H7 (cell line): ENCODE results near the gene TMEM135. TPM values are rescaled to one million over a fixed set of nuclear protein-coding genes. Genes with fewer than 3 reads are reported as not detected.
"Not testable (repeated sequence)": the region's sequence is repeated elsewhere in the genome, so short reads cannot be mapped to it uniquely, and the experiment has no call there.

ENCODE experiments used
- DNase-seq: peaks from one replicate; pipeline ENCODE4 v3.0.0; 2012
- H3K27me3 ChIP-seq: 2 replicates; pipeline ENCODE4 v1.6.0; 2011; ENCODE audit warnings: mild to moderate bottlenecking, low read length; ENCODE audit not compliant: control insufficient read depth, insufficient read depth
- H3K36me3 ChIP-seq: replicated peaks from 2 replicates; pipeline ENCODE4 v1.5.1; 2011; ENCODE audit warnings: low read length; ENCODE audit not compliant: control insufficient read depth, insufficient read depth
- H3K4me3 ChIP-seq: 2 replicates; pipeline ENCODE4 v1.5.1; 2011; ENCODE audit warnings: low read depth, mild to moderate bottlenecking, control low read depth, low read length, moderate library complexity; ENCODE audit not compliant: insufficient read depth
- total RNA-seq: library from RNA; depleted of rRNA; stranded (reverse); fragments of >200 nt; shearing (Covaris generic); gene quantifications from 2 replicates; pipeline ENCODE4 v1.2.3, GENCODE V29; 2014

Gene TMEM135
- total RNA-seq, 1 experiment from 2014 or later, result 27.9 TPM

DNA sequence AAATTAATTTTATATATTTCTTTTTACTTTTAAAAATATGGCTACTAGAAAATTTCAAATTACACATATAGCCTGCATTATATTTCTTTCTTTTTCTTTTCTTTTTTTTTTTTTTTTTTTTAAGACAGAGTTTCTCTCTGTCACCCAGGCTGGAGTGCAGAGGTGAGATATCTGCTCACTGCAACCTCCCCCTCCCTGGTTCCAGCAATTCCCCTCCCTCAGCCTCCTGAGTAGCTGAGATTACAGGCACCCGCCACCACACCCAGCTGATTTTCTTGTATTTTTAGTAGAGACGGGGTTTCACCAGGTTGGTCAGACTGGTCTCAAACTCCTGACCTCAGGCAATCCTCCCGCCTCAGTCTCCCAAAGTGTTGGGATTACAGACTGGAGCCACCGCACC lies 234.2 kb downstream of the TMEM135 start:
- not testable (repeated sequence) for H3K36me3 ChIP-seq, H3K4me3 ChIP-seq, DNase-seq, H3K27me3 ChIP-seq

DNA sequence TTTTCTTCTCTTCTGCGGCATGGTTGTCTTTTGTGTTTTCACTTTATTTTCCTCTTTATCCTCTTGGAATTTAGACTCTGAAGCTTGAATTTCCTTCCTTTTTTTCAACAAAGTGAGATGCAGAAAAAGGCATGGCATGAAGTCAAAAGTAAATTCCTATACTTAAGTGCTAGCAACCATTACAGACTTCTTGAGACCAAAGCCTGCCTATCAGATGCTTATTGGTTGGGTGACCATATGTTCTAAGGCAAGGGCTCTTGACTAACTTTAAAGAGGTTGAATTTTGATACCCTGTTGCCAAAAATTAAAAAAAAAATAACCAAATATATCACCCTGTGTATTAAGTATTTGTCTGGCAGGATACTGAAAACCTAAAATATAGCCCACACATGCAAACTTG lies 237.4 kb downstream of the TMEM135 start:
- Histone ChIP-seq H3K4me3 (no peak overlapping the region), H3K36me3 (no peaks in the 10 kb centered on the region), H3K27me3 (no peaks in the 10 kb centered on the region)
- no peak for DNase-seq

DNA sequence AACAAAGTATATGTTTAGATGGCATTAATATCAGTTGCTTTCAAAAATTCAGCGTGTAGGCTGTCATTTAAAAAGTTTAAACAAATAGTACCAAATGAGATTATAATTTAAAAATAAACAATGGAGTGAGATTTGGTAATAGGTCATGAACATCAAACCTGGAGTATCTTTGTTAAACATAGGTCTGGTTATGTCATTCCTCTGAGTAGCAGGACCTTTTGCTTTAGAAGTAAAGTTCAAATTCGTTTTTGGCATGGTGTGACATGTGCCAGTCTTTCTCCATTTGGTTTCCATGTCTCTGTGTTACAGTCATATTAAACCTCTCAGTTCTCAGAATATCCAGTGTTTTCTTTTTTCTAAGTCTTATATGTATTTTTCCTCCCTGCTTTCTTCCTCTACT lies 242.4 kb downstream of the TMEM135 start:
- DNase-seq, result no peak
- H3K36me3 ChIP-seq, result no peaks in the 10 kb centered on the region
- no peaks in the 10 kb centered on the region for H3K27me3 ChIP-seq
- H3K4me3 ChIP-seq, result no peak overlapping the region

DNA sequence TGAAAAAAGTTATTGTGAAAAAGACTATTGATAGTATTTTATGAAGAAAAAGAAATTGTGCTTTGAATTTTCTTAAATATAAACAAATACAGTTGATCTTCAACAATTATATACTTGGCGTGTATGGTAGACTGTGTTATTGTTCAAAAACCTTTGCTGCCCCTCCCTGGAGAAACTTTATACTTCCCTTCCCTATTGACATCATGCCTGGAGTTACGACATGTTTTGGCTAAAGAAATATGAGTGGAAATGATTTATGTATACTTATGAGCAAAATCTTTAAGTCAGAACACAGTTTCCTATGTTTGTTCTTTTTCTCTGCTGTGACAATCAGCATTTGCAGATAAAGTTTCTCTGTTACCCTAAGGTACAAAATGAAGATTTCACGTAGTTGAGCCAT lies 243.8 kb downstream of the TMEM135 start:
- DNase-seq, result no peak
- no peak overlapping the region for H3K4me3 ChIP-seq
- no peaks in the 10 kb centered on the region for H3K36me3 ChIP-seq
- no peaks in the 10 kb centered on the region for H3K27me3 ChIP-seq

DNA sequence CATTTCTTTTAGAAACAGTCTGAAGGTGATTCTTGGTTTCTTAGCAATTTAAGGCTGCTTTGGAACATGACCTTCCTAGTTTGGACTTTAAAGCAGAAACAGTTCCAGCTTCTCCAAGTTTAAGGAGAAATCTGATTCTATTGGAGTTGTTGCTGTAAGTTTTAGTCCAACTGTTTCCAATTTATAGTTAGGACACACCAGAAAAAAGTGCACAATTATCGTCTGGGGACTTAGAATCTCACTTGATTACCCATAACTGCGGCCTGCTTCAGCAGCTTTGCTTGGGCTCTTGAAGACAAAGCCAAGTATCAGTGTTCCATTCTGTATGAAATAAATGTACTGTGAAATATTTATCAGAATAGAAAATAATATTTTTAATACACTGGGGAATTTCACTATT lies 246.6 kb downstream of the TMEM135 start:
- DNase-seq, result no peak
- Histone ChIP-seq H3K36me3 (no peaks in the 10 kb centered on the region), H3K4me3 (no peak overlapping the region), H3K27me3 (no peaks in the 10 kb centered on the region)

DNA sequence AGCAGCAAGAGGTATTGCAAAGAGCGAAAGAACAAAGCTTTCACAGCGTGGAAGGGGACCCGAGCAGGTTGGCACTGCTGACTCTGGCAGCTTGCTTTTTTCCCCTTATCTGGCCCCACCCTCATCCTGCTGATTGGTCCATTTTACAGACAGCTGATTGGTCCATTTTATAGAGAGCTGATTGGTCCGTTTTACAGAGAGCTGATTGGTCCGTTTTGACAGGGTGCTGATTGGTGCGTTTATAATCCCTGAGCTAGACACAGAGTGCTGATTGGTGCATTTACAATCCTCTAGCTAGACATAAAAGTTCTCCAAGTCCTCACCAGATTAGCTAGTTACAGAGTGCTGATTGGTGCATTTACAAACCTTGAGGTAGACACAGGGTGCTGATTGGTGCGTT lies 247.9 kb downstream of the TMEM135 start:
- not testable (repeated sequence) for DNase-seq, H3K27me3 ChIP-seq, H3K36me3 ChIP-seq, H3K4me3 ChIP-seq

DNA sequence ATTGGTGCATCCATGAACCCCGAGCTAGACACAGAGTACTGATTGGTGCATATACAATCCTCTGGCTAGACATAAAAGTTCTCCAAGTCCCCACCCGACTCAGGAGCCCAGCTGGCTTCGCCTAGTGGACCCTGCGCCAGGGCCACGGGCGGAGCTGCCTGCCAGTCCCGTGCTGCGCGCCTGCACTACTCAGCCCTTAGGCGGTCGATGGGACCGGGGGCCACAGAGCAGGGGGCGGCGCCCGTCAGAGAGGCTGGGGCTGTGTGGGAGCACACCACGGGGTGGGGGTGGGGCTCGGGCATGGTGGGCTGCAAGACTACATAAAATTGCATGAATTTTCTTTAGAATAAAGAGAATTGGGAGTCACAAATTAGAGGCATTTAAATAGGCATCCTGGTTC lies 248.6 kb downstream of the TMEM135 start:
- H3K4me3 ChIP-seq, result no peak overlapping the region
- peak; percentile 9 for DNase-seq
- no peaks in the 10 kb centered on the region for H3K36me3 ChIP-seq
- no peaks in the 10 kb centered on the region for H3K27me3 ChIP-seq

DNA sequence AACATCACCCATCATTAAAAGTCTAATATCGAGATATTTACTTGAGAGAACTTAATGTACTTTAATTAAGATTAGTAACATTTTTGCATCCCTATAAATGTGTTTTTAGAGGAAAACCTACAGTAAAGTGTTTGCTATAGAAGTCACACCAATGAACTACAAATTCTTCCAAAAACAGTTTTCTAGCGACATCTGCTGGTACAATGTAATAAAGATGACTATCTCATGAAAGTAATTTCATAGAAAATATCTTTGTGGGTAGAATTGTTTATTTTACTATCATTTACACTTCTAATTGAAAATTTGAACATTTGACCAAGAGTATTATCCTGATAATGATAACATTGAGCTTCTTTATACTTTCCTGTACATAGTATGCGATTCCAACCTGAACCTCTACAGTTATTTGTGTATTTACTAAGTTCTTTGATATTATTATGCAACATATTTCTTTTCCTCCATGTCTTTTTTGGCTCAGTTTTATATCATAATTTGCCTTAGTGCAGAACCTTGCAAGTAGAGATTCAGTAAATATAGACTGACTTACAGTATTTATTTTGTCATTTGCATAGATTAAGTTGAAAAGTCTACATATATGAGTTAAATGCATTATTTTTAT lies 252.7 kb downstream of the TMEM135 start:
- no peak overlapping the region for H3K4me3 ChIP-seq
- no peaks in the 10 kb centered on the region for H3K36me3 ChIP-seq
- DNase-seq, result peak; percentile 21
- no peaks in the 10 kb centered on the region for H3K27me3 ChIP-seq

DNA sequence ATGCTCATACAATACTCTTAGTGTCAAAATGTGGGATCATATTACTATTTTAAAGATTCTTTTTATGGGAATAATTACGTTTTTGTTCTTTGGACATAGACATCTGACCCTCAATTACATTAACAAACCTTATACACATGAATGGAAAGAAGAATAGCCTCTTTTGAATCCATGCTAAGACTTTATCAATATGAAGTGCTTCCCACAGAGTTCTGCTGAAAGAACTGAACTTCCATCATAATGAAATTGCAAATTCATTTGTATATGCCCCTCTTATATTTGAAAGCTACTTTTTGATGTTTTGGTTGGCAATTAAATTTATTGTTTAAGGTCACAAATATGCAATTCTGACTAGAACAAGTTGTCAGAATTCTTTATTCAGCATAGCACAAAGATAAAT lies 254.9 kb downstream of the TMEM135 start:
- no peak for DNase-seq
- no peaks in the 10 kb centered on the region for H3K36me3 ChIP-seq
- H3K4me3 ChIP-seq, result no peak overlapping the region
- no peaks in the 10 kb centered on the region for H3K27me3 ChIP-seq

DNA sequence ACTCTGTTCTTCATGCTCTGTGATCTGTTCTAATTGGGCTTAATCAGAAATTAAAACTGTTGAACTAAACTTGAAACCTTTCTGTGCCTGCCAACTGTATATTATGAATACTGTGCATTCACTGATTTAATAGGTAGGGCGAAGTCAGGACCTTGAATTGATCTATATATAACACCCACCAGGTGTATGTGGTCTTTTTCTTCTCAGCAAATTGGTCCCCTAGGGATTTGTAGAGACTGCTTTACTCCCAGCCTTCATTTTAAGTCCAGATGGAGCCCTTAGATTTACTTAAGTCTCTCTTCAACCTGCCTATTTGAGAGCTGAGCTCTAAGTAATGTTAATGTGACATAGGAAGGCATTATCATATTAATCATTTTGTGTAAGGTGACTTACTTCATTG lies 257.5 kb downstream of the TMEM135 start:
- H3K27me3 ChIP-seq, result no peaks in the 10 kb centered on the region
- no peak for DNase-seq
- H3K4me3 ChIP-seq, result no peak overlapping the region
- no peaks in the 10 kb centered on the region for H3K36me3 ChIP-seq

DNA sequence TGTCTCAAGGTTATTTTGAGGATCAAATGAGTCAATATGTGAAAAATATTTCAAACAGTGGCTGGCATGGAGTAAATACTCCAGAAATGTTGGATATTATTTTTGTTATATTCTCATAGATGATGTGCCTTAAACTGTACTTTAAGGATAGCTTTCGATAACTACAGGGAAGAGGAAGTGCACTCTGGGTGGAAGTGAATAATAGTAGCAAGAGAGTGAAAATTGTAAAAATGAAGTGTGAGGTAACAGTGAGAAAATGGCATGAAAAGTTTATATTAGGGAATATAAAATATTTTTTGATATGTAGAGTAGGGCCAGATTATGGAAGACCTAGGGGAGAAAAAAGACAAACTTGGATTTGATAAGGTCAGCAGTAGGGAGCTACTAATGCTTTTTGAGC lies 258.9 kb downstream of the TMEM135 start:
- Histone ChIP-seq H3K36me3 (no peaks in the 10 kb centered on the region), H3K4me3 (no peak overlapping the region), H3K27me3 (no peaks in the 10 kb centered on the region)
- DNase-seq, result no peak

- Histone ChIP-seq H3K4me3 (no peak overlapping the region), H3K27me3 (no peaks in the 10 kb centered on the region), H3K36me3 (no peaks in the 10 kb centered on the region)
- no peak for DNase-seq
These were observed 260.4 kb downstream of the TMEM135 start for GRCh38 chr11:87298155-87298554.

DNA sequence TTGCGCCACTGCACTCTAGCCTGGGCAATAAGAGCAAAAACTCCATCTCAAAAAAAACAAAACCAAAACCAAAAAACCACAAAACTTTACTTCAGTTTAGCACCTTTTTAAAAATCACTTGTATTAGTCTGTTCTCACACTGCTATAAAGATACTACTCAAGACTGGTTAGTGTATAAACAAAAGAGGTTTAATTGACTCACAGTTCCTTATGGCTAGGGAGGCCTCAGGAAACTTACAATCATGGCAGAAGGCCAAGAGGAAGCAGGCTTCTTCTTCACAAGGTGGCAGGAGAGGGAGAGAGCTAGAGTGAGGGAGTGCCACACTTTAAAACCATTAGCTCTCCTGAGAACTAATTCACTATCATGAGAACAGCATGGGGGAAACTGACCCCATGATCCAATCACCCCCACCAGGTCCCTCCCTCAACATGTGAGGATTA lies 261.3 kb downstream of the TMEM135 start:
- H3K27me3 ChIP-seq, result no peaks in the 10 kb centered on the region
- no peak for DNase-seq
- no peak overlapping the region for H3K4me3 ChIP-seq
- no peaks in the 10 kb centered on the region for H3K36me3 ChIP-seq

- no peak for DNase-seq
- no peaks in the 10 kb centered on the region for H3K27me3 ChIP-seq
- H3K36me3 ChIP-seq, result no peaks in the 10 kb centered on the region
- no peak overlapping the region for H3K4me3 ChIP-seq
These were observed 263.1 kb downstream of the TMEM135 start for GRCh38 chr11:87300640-87301380.

DNA sequence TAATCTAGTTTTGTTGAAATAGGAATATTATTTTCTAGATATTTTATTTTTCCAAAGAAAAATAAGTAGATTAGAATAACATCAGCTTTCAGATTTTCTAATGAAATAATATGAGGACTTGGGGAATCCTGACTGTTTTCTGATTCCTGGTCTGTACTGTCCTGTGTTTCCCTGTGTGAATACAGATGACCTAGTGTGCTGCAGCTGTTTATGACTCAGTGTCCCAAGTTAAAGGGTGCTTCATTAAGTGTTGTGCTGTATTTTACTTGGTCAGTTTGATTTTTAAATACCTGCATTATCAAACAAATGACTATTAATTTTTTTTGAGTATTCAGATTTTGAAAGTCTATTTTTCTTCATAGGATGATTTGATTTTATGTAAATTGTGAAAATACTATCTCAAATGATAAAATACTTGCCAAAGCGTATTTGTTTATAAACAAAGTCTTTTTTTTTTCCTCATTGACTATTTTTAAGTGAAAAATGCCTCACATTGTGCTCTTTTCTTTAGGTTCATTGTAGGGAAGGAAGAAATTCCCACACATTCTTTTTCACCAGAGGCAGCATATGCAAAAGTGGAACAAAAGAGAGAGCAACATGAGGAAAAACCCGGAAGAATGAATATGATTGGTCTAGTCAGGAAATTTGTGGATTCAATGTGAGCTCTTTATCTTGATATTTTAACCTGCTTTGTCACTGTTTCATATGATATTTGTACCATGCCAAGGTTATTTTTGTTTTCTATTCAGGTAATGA lies 264.2 kb downstream of the TMEM135 start:
- no peak for DNase-seq
- Histone ChIP-seq H3K4me3 (no peak overlapping the region), H3K27me3 (no peaks in the 10 kb centered on the region), H3K36me3 (no peaks in the 10 kb centered on the region)
